Hematopoietic multipotent progenitor cell treated with erythropoietin and hydrocortisone succinate and interleukin-3 and kit ligand, for 17 days (in vitro differentiated cells): Measurements from ENCODE around the gene NPIPA8.
"Not testable (repeated sequence)": the region's sequence is repeated elsewhere in the genome, so short reads cannot be mapped to it uniquely, and the experiment has no call there.

Experiments
- DNase-seq: peaks from one replicate; pipeline ENCODE4 v3.0.0-alpha.2; 2015; ENCODE audit warnings: low spot score

NPIPA8 gene

DNA sequence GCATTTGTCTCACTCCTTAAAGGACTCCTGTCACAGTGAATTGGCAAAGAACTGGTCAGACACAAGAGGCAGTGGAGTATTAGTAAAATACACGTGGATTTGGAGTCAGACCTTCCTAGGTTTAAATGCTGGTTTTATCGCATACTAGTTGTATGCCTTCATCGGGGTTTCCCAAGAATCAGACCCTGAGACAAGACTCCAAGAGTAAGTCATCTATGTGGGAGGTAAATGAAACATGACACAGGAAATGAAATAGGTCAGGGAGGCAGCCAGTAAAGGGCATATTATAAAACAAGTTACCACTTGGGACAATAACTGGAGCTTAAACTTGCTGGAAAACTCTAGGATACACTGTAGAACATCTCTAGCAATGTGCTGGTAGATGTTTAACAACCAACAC, 59.8 kb downstream of the NPIPA8 start:
- not testable (repeated sequence) for DNase-seq

DNA sequence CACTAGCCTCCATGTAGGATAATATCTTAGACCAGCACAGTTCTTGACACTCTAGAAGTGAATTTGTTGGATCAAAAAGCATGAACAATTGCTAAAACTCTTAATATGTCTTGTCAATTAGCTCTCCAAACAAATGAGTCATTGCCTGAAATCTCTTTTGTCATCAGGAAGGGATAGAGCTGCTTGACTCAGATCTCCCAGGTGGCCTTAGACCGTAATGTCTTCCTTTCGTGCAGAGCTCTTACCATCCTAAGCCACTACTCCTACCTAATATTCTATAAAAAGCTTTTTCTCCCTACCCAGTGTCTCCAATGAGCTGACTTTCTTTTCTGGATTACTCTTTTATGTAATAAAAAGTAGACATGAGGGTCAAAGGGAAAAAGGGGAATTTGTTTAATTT, 66.4 kb downstream of the NPIPA8 start:
- not testable (repeated sequence) for DNase-seq
